HFFc6 (cell line): ENCODE data around the gene ACE2. TPM values are rescaled to one million over a fixed set of nuclear protein-coding genes. Genes with fewer than 3 reads are reported as not detected.

ENCODE experiments used
- DNase-seq: peaks from one replicate; pipeline ENCODE4 v3.0.0-alpha.2; 2018
- H3K27ac Mint-ChIP-seq: 2 replicates; pipeline ENCODE4 v1.8.0; 2020; ENCODE audit warnings: mild to moderate bottlenecking, mixed read lengths
- H3K27me3 Mint-ChIP-seq: 2 replicates; pipeline ENCODE4 v1.8.0; 2021; ENCODE audit warnings: mild to moderate bottlenecking, moderate library complexity, mixed read lengths; ENCODE audit not compliant: insufficient read depth
- H3K36me3 Mint-ChIP-seq: 2 replicates; pipeline ENCODE4 v1.8.0; 2021; ENCODE audit warnings: low read depth, mixed read lengths
- H3K4me1 Mint-ChIP-seq: 2 replicates; pipeline ENCODE4 v1.8.0; 2020; ENCODE audit warnings: low read depth, mixed read lengths
- H3K4me3 Mint-ChIP-seq: 2 replicates; pipeline ENCODE4 v1.8.0; 2020; ENCODE audit warnings: mild to moderate bottlenecking, moderate library complexity, mixed read lengths
- H3K9me3 Mint-ChIP-seq: 2 replicates; pipeline ENCODE4 v1.8.0; 2020; ENCODE audit warnings: mild to moderate bottlenecking, mixed read lengths
- CTCF ChIP-seq: fragments of 200-600 bp; sonication (generic); IDR thresholded peaks from 2 replicates; pipeline ENCODE4 v1.5.0; 2021; ENCODE audit warnings: antibody characterized with exemption, mild to moderate bottlenecking
- total RNA-seq, 6 experiments: library from RNA; stranded (reverse); fragmentation: NEBNext Ultra II Directional; extraction: Animal tissue kit (Norgen Biotek cat#: 25700); gene quantifications; 2 replicates in 1 of 6; 3 replicates in 5 of 6; pipeline ENCODE4 v1.2.3, GENCODE V29; 2021

The ACE2 gene
- total RNA-seq, 6 experiments from 2014 or later: not detected

GRCh38 chrX:15549189-15550012, 51.4 kb downstream of the ACE2 start:
- TF ChIP-seq CTCF: no peak
- Mint-ChIP-seq H3K27ac (no peak overlapping the region), H3K9me3 (no peaks in the 10 kb centered on the region), H3K4me3 (no peak overlapping the region), H3K4me1 (no peaks in the 10 kb centered on the region), H3K27me3 (peaks cover 5% of the 10 kb centered on the region; the same call in 1 of the 2 replicates), H3K36me3 (no peaks in the 10 kb centered on the region)
- no peak for DNase-seq

GRCh38 chrX:15547356-15547755, 53.4 kb downstream of the ACE2 start:
- no peak for TF ChIP-seq CTCF
- Mint-ChIP-seq H3K4me1 (no peaks in the 10 kb centered on the region), H3K9me3 (no peaks in the 10 kb centered on the region), H3K27ac (no peak overlapping the region), H3K36me3 (no peaks in the 10 kb centered on the region), H3K27me3 (peaks cover 3% of the 10 kb centered on the region; the same call in 1 of the 2 replicates), H3K4me3 (no peak overlapping the region)
- no peak for DNase-seq

- peaks cover 3% of the 10 kb centered on the region; the same call in 1 of the 2 replicates for H3K27me3 Mint-ChIP-seq
- no peaks in the 10 kb centered on the region for H3K9me3 Mint-ChIP-seq
Measured at GRCh38 chrX:15546745-15547144, 54.0 kb downstream of the ACE2 start.

GRCh38 chrX:15530318-15530717, 70.4 kb downstream of the ACE2 start:
- no peak overlapping the region for H3K27ac Mint-ChIP-seq
- no peaks in the 10 kb centered on the region for H3K9me3 Mint-ChIP-seq
- no peak for DNase-seq
- no peak overlapping the region for H3K4me3 Mint-ChIP-seq
- TF ChIP-seq CTCF: no peak
- no peaks in the 10 kb centered on the region for H3K36me3 Mint-ChIP-seq
- peaks cover 4% of the 10 kb centered on the region; the same call in 1 of the 2 replicates for H3K27me3 Mint-ChIP-seq
- no peaks in the 10 kb centered on the region for H3K4me1 Mint-ChIP-seq

More at GRCh38 chrX:15546745-15547144, 54.0 kb downstream of the ACE2 start:
- Mint-ChIP-seq H3K4me1 (no peaks in the 10 kb centered on the region), H3K4me3 (no peak overlapping the region), H3K27ac (no peak overlapping the region), H3K36me3 (no peaks in the 10 kb centered on the region)
- TF ChIP-seq CTCF: no peak
- DNase-seq: no peak

- H3K4me3 Mint-ChIP-seq: no peak overlapping the region
- H3K4me1 Mint-ChIP-seq: no peaks in the 10 kb centered on the region
- DNase-seq: no peak
- no peaks in the 10 kb centered on the region for H3K9me3 Mint-ChIP-seq
- no peak for TF ChIP-seq CTCF
- H3K27me3 Mint-ChIP-seq: peaks cover 4% of the 10 kb centered on the region; the same call in 1 of the 2 replicates
- no peaks in the 10 kb centered on the region for H3K36me3 Mint-ChIP-seq
- H3K27ac Mint-ChIP-seq: no peak overlapping the region
Measured at GRCh38 chrX:15529165-15529564, 71.6 kb downstream of the ACE2 start.
